Measurements from ENCODE around the gene RAPGEF5.
"Not testable (repeated sequence)": the region's sequence is repeated elsewhere in the genome, so short reads cannot be mapped to it uniquely, and the experiment has no call there.

Gene RAPGEF5

GRCh38 chr7:22109761-22110160 lies 247.2 kb downstream of the RAPGEF5 start:
- peak; percentile 49 for DNase-seq

DNA sequence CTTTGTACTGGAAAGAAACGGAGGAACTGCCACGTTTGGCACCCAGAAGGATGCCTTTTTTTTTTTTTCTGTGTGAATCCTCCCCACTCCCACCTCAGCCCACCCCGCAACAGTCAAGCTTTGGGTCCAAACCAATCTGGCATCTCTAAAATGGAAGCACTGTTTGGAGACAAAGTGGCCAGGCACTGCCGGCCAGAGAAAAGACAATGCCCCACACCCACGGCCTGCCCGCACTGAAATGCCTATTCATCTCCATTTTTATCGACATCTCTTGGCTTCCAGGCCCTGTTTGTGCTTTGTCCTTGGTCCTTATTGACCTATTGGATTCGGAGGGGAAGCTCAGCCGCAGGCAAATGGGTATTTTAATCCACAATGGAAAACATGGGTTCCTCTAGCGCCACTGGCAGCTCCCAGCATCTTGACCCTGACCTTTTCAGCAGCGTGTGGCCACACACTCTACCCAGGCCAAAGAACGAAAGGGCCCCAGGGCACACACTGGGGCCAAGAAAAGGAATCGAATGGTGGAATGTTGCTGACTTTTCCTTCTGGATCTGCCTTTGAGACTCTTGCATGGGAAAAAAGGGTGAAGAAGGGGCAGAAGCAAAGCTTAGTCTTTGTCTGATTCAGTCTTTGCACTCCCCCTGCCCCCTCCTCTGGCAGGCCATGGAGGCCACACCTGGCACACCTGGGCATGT lies 248.7 kb downstream of the RAPGEF5 start:
- DNase-seq, result no peak

- DNase-seq, result no peak
These were observed 251.4 kb downstream of the RAPGEF5 start for GRCh38 chr7:22105550-22105949.

DNA sequence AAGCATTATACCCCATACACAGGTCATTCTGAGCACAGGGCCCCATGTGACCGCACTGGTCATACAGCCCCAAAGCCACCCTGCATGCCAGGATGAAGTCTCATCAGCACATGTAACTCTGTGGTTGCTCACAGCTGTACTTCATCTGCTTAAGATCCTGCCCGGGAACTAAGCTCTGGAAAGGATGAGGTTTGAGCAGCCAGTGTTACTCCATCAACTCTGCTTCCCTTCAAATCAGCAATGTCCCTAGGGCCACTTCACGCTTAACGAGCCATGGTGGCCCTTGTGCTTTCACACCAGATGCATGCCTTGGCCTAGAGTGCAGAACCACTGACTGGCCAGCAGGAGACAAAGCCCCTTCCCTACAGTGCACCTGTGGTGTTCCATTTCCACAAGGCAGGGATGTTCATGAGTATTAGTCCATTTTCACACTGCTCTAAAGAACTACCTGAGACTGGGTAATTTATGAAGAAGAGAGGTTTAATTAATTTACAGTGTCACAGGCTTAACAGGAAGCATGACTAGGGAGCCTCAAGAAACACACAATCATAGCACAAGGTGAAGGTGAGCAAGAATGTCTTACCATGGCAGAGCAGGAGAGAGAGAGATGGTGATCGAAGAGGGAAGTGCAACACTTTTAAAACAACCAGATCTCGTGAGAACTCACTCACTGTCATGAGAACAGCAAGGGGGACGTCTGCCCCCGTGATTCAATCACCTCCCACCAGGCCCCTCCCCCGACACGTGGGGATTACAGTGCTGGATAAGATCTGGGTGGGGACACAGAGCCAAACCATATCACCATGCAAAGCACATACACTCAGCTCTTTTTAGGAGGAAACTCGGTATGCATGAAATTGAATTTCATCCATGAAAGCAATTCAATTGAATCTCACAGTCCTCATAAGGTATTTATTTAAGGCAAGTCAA lies 262.3 kb downstream of the RAPGEF5 start:
- no peak for DNase-seq

DNA sequence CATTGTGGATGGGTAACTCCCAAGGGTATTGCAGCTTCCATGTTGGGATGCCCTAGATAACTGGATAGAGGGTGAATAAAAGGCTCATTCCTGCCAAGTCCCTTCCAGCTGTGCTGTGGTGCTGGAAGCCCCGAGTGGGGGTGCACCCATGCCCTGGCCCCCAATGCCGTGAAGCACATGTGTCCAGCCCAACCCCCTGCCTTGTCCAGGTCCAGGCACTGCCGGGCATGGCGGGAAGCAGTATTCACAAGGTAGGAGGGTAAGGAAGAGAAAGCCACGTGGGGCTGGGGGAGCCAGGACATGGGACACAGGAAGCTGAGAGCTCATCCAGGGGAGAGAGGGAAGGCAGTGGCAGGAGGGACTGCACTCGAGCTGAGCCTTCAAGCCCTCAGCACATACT lies 263.0 kb downstream of the RAPGEF5 start:
- DNase-seq, result no peak

DNA sequence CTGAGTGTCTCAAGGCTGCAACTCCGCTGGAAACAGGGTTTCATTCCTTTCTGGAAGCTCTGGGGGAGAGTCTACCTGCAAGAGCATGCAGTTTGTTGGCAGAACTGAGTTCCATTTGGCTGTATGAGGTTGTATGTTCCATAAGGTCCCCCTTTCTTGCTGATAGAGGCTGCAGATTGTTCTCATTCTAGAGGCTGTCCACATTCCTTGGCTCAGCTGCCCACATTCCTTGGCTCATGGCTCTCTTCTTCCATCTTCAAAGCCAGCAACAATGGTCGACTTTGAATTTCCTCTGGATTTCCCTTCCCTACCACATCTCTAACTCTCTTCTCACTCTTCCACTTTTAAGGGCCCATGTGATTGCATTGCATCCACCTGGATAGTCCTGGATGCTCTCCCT lies 264.0 kb downstream of the RAPGEF5 start:
- no peak for DNase-seq

GRCh38 chr7:22090958-22091525 lies 265.9 kb downstream of the RAPGEF5 start:
- not testable (repeated sequence) for DNase-seq

- DNase-seq, result no peak
These were observed 266.4 kb downstream of the RAPGEF5 start for GRCh38 chr7:22090512-22090911.

DNA sequence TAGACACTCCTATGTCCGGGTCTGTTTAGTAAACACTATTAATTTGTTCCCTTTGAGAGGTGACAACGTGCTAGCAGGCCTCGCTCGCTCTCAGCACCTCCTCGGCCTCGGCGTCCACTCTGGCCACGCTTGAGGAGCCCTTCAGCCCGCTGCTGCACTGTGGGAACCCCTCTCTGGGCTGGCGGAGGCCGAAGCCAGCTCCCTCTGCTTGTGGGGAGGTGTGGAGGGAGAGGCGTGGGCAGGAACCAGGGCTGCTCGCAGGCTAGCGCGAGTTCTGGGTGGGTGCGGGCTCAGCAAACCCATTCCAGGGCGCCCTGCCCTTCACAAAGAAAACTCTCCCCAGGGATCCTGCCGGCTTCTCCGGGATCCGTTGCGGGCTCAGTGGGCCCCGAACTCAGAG lies 266.8 kb downstream of the RAPGEF5 start:
- DNase-seq, result no peak

DNA sequence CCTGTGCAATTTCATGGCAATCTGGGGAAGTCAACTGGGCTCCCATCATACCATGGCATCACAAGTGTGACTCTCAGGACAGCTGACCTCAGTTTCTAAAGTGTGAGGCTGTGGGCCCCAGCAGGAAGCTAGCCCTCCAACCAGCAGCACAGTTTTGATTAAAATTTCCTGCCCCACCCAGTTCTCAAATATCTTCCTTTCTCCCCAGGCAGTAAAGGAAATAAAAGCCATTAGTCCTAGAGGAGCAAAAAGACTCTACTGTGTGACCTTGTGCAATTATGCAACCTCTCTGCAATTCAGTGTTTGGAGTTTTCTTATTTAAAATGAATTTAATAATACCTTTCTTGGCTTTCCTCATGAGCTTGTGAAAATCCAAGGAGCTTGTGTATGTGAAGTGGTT lies 268.1 kb downstream of the RAPGEF5 start:
- DNase-seq, result no peak

DNA sequence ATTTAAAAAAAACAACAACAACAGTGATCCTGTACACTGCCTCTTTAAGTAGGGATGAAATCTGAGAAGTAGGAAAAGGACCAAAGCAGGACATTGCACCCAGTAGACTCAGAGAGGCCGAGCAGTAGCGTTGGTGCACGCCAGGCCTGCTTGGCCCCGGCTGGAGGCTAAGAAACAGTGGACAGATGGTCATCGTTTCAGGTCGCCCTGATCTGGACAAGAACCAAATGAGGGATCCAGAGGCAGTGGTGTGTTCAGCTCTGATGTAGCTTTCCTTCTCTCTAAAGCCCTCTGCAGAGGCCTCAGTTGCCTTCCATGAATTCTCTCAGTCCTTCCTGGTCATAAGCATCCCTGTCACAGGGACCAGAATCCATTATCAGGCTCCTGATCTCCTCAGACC lies 269.1 kb downstream of the RAPGEF5 start:
- no peak for DNase-seq

- DNase-seq, result no peak
These were observed 273.2 kb downstream of the RAPGEF5 start for GRCh38 chr7:22083704-22084240.

DNA sequence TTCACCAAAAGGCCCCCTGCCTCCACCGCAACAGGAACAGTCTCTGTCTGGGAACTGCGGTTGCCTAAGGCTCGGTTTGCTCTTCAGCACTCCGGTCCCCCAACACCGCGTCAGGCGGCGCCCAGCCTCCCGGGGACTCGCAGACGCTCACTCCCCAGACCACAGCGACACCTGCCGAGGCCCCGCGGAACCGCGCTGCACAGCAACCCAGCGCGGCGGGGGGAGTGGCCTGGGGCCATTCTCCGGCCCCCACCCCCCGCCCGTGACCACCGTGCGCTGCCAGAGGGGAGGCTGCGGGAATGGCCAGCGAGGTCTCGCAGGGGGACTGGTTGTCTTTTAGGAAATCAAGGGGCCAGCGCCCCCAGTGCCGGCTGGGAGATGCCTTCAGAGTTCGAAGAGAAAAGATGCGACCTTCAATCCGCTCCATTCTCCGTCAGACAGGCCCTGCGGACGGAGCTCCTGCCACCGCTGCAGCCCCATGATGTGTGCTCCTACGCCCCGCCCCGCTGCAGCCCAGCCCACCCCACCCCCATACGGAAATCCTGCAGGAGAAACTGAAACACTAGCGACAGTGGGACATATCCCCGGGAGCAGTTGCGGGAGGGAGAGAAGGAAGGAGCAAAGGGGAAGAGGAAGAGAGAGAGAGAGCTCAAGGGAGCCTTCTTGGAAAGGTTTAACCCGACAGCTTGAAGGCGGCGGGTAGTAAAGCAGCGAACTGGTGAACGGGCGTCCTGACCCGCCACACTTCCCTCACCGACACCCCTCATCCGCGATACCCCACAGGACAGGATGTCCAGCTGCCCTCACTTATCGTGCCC lies 273.9 kb downstream of the RAPGEF5 start:
- DNase-seq, result peak; percentile 75

GRCh38 chr7:22082553-22082885 lies 274.4 kb downstream of the RAPGEF5 start:
- peak; percentile 1 for DNase-seq

DNA sequence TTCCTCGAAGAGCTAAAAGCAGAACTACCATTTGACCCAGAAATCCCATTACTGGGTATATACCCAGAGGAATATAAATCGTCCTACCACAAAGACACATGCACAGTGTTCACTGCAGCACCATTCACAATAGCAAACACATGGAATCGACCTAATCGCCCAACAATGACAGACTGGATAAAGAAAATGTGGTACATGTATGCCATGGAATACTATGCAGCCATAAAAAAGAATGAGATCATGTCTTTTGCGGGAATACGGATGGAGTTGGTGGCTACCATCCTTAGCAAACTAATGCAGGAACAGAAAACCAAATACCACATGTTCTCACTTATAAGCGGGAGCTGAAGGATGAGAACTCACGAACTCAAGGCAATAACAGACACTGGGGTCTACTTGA lies 276.7 kb downstream of the RAPGEF5 start:
- DNase-seq, result not testable (repeated sequence)

DNA sequence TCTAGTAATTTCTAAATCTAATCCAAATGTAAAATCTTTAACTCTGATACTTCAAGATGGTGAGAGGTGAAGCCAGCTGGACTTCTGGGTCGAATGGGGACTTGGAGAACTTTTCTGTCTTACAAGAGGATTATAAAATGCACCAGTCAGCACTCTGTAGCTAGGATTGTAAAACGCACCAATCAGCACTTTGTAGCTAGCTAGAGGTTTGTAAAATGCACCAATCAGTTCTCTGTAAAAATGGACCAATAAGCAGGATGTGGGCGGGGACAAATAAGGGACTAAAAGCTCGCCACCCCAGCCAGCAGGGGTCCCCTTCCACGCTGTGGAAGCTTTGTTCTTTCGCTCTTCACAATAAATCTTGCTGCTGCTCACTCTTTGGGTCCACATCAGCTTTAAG lies 278.1 kb downstream of the RAPGEF5 start:
- DNase-seq, result not testable (repeated sequence)

GRCh38 chr7:22075561-22075960 lies 281.4 kb downstream of the RAPGEF5 start:
- DNase-seq, result no peak

GRCh38 chr7:22074897-22075296 lies 282.1 kb downstream of the RAPGEF5 start:
- DNase-seq, result no peak

Measured in inflammatory macrophage treated with lipopolysaccharide for 4 hours (primary cell).